Muscle of back (tissue), 11 donors: ENCODE results near the gene ABCA9. TPM values are rescaled to one million over a fixed set of nuclear protein-coding genes. Genes with fewer than 3 reads are reported as not detected.
"Not testable (repeated sequence)": the region's sequence is repeated elsewhere in the genome, so short reads cannot be mapped to it uniquely, and the experiment has no call there.

ENCODE experiments used
- DNase-seq, 3 donors: peaks; one replicate each; pipeline versions ENCODE4 v3.0.0 to v3.0.0-alpha.2; 2013
- polyA plus RNA-seq, 10 donors: library from polyadenylated mRNA; unstranded; fragments of 120-200 nt; gene quantifications; one replicate each; pipeline ENCODE4 v1.2.1, GENCODE V29; 2013; ENCODE audit not compliant: insufficient read length in 10 of 10

ABCA9 gene
- polyA plus RNA-seq, 10 donors: 7.5 to 29.6 (median 13.0) TPM

DNA sequence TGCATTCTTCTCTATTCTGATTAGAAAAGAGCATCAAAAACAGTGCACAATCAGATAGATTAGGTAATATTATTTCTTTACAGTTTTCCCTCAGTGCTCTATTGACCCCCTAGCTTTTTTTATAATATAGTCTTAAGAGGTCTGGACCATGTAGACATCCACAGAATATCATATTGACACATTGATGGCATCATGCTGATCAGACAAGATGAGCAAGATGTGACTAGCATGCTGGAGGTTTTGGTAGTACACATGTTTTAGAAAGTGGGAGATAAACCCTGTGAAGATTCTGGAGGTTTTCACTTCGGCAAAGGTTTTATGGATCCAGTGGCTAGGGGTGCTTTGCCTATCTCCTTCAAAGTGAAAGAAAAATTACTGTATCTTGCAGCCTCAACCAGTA is 102.8 kb downstream of the ABCA9 start:
- no peak for DNase-seq

DNA sequence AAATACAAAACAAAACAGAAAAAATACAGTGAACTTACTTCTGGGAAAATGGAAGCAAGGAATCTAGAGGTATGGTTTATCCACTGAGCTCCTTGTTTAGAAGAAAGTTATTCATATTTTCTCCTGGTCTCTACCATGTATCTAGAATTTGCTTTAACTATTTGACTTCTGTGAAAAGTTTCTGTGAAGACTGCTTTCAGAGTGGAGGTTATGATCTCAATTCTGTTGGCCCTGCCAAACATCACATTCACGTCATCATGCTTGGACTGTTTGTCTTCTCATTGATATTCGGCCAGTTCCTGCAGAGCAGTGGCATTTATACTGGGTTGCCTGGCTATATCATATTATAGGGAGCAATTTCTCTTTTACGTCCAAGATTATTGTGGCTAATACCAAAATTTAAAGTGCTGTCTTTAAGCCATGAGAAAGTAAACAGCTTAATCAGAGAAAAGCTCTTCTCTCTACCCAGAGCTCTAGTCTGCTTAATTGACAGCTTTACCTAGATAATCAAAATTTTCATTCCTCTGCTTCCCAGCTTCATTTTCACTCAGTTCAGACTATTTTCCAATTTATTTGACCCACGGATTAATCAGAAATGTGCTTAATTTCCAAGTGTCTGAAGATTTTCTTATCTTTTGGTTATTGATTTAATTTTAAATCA is 105.4 kb downstream of the ABCA9 start, which contains the start of gene ABCA8:
Gene ABCA8, minus strand, starts transcription at position 212 of the 661 bp plus-strand sequence. CDS start 13,358 bp downstream, outside the sequence.
- DNase-seq: peak; percentile 60 to 87 (median 60)

DNA sequence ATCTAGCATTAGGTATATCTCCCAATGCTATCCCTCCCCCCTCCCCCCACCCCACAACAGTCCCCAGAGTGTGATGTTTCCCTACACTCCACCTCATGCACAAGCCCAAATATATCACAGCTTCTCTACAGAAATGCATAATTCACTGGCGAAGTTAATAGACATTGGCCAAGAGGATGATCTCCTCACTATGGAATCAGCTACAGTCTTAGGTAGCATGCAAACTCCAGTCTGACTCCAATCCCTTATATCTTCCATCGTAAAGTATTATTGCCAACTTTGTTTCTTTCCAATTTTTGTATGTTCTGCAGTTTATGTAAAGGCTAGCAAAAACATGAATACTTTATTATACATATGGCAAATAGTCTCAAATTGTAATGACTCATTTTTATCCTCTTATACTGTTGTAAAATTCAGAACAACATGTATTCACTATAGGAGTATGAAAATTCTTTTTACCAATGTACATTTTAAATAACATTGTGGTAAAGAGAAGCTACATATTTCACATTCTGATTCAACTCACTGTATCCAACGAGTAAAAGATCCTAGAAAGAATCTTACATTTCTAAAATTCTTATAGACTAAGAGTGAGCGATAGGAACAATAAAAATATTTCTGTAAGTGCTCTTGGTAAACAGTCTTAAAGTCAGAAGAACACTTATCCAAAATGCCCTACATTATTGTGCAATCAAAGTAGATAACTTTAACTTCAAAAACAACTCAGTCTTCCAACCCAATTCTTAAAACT is 106.4 kb downstream of the ABCA9 start:
- peak in 2 of 3 donors; percentile 14 to 67 for DNase-seq

DNA sequence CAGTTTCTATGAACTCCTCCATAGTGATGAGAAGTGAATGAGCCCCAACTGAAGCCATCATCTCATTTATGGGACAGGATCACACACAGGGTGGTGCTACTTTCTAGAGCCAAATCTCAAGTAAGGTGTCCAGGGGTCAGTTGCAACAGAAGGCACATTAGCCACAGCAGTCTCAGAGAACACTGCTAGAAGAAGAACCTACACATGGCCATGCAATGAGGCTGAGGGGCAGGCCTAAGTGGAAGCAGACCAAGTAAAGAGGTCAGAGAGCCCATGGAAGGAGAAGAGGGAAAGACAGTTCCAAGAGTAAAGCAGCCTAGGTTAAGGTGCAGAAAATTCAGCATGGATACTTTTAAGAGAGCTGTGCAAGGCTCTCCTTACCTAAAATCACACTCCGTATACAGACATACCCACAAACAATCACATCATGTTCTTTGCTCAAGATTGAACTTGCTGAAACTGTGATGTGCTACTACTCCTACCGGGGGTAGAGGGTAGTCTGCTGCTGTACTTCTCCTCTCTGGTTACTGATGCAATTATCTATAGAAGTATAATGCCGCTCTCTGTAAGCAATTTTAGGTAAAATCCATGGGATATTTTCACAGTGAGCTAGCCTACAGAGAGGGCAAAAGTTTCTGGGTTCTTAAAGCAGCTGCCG is 107.3 kb downstream of the ABCA9 start:
- DNase-seq: peak in 1 of 3 donors; percentile 41

DNA sequence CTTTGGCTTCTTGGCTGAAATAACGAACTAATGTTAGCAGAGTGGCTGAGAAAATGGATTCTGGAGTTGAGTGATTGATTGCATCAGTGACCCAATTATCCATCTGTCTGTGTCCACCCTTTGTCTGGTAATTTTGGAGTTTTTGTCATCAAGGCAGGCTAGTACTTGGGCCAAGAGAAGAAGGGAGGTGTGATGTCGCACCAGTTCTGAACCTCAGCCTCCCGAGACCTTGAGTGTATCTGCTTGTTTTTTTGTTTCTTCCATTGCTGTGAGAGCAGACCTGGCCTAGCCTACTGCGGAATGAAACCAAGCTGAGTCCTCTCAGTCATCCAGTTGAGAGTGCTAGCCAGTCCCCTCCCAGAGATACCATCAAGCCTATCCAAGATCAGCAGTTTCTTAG is 110.0 kb downstream of the ABCA9 start:
- DNase-seq: no peak

DNA sequence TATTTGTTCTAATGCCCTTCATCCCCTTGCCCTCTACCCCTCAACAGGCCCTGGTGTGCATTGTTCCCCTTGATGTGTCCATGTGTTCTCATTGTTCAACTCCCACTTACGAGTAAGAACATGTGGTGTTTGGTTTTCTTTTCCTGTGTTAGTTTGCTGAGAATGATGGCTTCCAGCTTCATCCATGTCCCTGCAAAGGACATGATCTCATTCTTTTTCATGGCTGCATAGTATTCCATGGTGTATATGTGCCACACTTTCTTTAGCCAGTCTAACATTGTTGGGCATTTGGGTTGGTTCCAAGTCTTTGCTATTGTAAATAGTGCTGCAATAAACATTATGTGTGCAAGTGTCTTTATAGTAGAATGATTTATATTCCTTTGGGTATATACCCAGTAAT is 112.9 kb downstream of the ABCA9 start:
- not testable (repeated sequence) for DNase-seq

DNA sequence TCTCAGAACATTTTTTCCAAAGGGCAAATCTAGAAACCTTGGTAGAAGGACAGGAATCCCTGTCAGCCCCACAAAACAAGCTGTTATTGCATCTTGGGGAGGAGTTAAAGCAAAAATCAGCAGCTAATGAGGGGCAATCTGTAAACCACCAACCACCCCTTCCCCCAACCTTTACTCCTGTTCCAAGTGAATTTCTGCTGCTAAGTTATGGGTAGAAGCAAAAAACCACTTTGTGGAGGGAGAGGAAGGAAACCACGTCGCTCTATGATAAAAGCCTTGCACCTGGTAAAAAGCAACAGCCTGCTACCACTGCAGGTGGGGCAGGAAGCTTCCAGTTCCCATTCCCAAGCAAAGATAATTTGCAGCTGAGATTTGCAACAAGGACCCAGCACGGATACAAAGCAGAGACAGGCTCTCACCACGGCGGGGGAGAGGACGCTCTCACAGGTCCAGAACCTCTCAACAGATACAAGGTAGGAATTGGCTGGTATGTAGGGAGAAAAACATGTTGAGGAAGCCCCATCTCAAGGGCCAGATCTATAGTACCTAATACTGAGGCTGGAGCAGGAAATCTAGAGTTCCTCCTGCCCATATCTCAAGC is 116.2 kb downstream of the ABCA9 start:
- no peak for DNase-seq

DNA sequence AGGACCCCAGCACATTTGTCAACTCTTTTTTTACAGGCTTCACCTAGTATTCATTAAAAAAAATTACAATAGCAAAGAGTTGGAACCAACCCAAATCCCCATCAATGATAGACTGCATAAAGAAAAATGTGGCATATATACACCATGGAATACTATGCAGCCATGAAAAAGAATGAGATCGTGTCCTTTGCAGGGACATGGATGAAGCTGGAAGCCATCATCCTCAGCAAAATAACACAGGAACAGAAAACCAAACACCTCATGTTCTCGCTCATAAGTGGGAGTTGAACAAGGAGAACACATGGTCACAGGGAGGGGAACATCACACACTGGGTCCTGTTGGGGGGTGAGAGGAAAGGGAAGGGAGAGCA is 116.9 kb downstream of the ABCA9 start:
- DNase-seq: not testable (repeated sequence)

DNA sequence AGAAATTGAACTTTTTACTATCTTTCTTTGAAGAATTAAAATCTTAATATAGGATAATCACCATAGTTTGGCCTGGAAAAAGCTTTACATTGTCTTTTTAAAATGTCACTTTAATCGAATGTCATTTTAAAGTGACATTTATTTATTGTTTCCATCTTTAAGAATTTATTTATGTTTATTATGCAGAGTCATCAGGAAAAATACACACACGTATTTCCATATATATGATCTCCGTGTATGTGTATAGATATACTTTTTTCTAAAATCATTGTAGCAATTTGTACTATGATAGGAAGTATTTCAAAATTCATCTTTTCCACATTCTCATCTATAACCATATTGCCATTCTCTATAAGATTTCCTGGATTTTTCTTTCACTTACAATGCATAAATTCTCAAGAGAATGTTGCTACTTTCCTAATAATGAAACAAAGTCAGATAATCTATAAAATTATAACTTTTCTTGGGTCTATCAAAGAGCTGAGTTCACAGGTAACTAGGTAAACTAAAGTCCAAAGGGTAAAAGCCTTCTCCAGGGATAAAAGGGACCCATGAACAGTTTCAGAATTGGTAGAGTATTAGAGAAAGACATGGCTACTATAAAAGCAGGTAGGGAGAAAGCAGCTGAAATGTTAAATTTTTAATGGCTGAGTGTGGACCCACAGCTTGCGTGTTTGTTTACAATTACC is 117.5 kb downstream of the ABCA9 start:
- no peak for DNase-seq

DNA sequence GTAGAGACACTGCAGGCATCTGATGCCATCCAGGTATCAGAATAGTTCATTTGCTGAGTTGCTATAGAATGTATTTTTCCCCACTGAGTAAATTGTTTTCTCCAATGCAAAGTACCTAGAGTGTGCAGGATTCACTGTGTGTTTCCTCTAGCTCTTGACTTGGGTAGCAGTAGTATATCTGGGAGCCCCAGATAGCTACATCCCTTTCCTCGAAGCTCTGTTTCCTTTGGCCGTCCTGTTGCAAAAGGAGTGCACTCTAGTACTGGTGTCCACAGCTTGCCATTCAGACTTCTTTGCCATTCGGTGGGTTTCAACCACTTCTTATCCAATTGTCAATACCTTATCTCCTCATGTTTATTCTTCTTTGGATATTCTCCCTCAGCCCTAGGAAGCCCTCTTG is 118.3 kb downstream of the ABCA9 start:
- no peak for DNase-seq

DNA sequence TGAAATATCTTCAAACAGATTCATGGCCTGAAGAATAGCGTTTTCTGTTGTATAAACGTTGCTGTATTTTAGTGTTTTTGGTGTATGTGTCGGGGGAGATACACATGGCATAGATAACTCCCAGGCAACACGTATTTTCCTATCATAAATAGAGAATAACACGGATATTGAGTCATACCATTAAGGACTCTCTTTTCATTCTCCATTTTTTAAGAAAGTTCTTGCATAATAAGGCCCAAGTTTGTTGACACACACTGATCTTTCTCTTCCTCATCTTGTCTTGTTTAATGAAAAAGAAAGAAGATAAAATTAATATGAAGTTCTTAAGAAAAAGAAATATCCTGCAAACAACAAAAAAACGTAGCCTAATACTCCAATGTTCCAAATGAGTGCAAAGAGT is 119.0 kb downstream of the ABCA9 start:
- DNase-seq: no peak

DNA sequence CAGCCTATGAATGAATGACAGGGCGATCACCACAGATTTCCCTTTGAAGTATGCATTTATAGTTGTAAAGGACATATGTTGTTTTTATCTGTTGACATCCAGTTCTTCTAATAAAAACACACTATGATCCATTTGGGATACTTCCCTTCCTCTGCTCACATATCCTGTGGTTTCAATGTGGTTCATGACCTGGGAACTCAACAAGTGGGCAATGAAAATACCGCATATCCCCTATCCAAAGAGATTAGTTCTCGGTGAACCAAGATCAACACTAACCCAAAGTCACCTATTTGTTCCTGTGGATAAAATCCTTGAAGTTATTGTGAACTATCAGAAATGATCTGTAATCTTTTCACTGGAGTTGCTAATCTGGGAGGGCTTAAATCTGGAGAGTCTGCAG is 121.5 kb downstream of the ABCA9 start:
- no peak for DNase-seq

DNA sequence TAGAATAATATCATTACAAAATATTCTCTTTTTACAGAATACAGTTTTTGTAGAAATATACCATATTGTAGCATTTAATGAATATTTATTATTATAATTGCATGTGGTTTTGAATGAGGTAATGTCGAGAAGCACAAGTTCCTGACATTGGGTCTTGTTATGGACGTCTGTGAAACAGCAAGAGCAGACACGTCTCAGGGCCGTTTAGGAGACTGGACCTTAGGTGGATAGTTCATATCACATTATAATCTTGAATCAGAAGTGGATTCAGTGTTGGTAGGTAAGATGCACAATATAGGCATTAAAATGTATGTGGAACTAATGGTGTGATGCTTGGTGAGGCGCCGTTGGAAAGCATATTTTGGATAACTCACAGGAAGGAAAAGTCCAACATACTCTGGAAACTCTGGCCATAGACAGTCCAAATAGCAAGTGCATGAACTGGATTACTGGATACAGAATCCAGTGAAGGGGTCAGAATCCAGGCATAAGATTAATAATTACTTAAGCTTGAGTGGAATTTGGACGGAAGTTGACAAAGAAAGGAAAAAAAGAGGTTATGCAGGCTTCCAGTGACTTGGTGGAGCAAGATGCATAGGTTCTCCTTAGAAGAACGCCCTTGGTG is 122.7 kb downstream of the ABCA9 start:
- DNase-seq: no peak

DNA sequence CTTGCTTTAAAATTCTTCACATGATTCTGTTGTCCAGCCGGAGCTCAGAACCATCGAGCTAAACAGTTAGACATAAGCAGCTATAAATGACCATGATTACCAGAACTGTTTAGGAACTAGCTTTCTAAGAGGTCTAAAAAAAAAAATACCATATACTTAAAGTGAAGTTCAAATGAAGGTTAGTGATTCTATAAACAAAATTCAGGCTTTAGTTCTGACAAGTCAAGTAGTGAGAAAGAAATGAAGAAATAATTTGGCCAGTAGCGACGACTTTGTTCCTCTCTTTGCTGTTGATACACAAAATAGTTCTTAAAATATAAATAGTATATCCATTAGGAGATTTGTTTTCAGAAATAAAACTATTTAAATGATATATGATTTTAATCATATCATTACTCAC is 133.2 kb downstream of the ABCA9 start:
- DNase-seq: no peak

DNA sequence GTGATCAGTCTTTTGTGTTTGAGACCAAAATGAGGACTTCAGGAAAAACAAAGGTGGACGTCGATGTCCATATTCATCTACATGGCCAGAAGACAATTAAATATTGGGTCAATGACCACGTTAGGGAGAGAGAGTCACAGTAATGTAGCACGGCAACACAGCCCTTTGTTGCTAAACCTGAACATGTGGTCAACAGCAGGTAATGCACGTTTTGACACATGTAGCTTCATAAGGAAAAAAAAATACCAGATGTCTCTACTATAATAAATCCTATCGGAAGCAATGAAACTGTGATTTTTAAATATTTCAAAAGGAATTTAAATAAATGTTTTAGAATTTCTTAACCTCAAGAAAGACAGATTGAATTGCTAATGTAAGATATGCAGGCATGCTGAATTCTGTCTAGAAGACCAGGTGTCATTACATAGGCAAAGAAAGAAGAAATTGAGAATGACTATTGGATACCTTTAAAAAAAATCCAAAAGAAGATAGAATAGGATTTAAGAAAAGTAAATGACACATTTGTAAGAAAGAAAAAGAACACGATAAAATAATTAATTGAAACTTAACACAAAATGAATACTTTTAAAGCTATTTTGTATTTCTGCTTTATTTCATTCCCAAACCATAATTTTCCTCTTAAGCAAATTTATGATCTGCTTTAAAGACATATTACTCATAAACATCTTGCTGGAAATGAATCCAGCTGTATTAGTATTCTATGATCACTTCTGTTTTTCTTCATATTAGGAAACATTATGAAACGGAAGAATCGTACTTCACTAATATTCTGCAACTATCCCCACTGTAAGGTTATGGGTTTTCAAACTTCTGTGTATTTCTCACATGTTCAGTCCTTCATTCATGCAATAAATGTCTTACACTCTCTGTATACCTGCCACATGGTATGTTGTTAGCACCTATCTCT is 135.7 kb downstream of the ABCA9 start:
- no peak for DNase-seq

Other genes with a start within 250 kb of the ABCA9 start
- gene ABCA8, start 105.5 kb downstream of the ABCA9 start, polyA plus RNA-seq: 10 to 100 TPM; 20.7 to 59.4 (median 37.1) TPM
- gene ABCA6, start 81.0 kb upstream of the ABCA9 start, polyA plus RNA-seq: 10 to 100 TPM in 6 of 10 donors, 1 to 10 TPM in 4; 8.3 to 16.5 (median 10.2) TPM
- gene ABCA10, start 167.9 kb upstream of the ABCA9 start, polyA plus RNA-seq: 10 to 100 TPM in 4 of 10 donors, 1 to 10 TPM in 6; 2.7 to 32.8 (median 9.6) TPM